Kidney (tissue), 14 donors: ENCODE data around the gene PDLIM5. TPM values are rescaled to one million over a fixed set of nuclear protein-coding genes. Genes with fewer than 3 reads are reported as not detected.

Source experiments
- DNase-seq, 5 donors: peaks; one replicate each; pipeline ENCODE4 v3.0.0-alpha.2; 2013 to 2020
- FAIRE-seq: peaks from 2 replicates; lab custom pipeline; 2012; peaks lifted over from hg19 to GRCh38; lab: Jason Lieb, UNC
- H3K27ac ChIP-seq, 2 donors: one replicate each; pipeline ENCODE4 v1.7.0; 2013; ENCODE audit warnings: low read depth in 2 of 2, low read length in 2 of 2, inconsistent platforms in 1 of 2
- H3K27me3 ChIP-seq: one replicate; pipeline ENCODE4 v1.7.1; 2013; ENCODE audit warnings: low read length, inconsistent platforms; ENCODE audit not compliant: control insufficient read depth, insufficient read depth
- H3K36me3 ChIP-seq, 3 donors: one replicate each; pipeline versions ENCODE4 v1.7.0 to v1.7.1; 2013; ENCODE audit warnings: low read length in 3 of 3, control low read depth in 1 of 3, inconsistent platforms in 1 of 3; ENCODE audit not compliant: insufficient read depth in 3 of 3, control insufficient read depth in 2 of 3
- H3K4me1 ChIP-seq, 3 donors: one replicate each; pipeline versions ENCODE4 v1.7.0 to v1.7.1; 2013; ENCODE audit warnings: low read length in 3 of 3, inconsistent platforms in 1 of 3, low read depth in 1 of 3; ENCODE audit not compliant: control insufficient read depth in 2 of 3, insufficient read depth in 2 of 3
- H3K4me3 ChIP-seq, 3 donors: one replicate each; pipeline versions ENCODE4 v1.7.0 to v1.8.1; 2013; ENCODE audit warnings: low read length in 3 of 3, control low read depth in 1 of 3, inconsistent platforms in 1 of 3
- H3K9ac ChIP-seq, 3 donors: one replicate each; pipeline versions ENCODE4 v1.7.0 to v1.7.1; 2013; ENCODE audit warnings: low read length in 3 of 3, control low read depth in 1 of 3, inconsistent platforms in 1 of 3
- H3K9me3 ChIP-seq, 3 donors: one replicate each; pipeline versions ENCODE4 v1.7.0 to v1.7.1; 2013; ENCODE audit warnings: low read length in 3 of 3, control low read depth in 1 of 3, inconsistent platforms in 1 of 3; ENCODE audit not compliant: control insufficient read depth in 2 of 3, insufficient read depth in 1 of 3
- intact Hi-C: fragments of 100-400 bp; cut with DNase I; formaldehyde crosslinking; loops from one replicate; pipeline ENCODE4 v1.11.1; 2022
- polyA plus RNA-seq: library from polyadenylated mRNA; stranded (reverse); fragments of 350-450 nt; fragmentation: Illumina TruSeq; extraction: RNeasy Lipid Tissue Mini Kit (QIAGEN cat#74804); gene quantifications from one replicate; pipeline ENCODE4 v1.2.3, GENCODE V29; 2014; ENCODE audit warnings: low read depth, low replicate concordance; ENCODE audit not compliant: insufficient read depth
- total RNA-seq: library from RNA; stranded (reverse); fragmentation: NEBNext Ultra II Directional; extraction: Animal tissue kit (Norgen Biotek cat#: 25700); gene quantifications from one replicate; pipeline ENCODE4 v1.2.1, GENCODE V29; 2021
- TF ChIP-seq, protein P1 (sequence below): IDR thresholded peaks from 3 replicates; pipeline ENCODE4 v1.5.1; 2012; ENCODE audit warnings: mild to moderate bottlenecking, moderate library complexity, borderline replicate concordance; ENCODE audit not compliant: insufficient read depth; ENCODE audit errors: extremely low read depth
- donor health status: control.
- donor health status: control.
- donor health status: control.
- donor health status: control.
- donor health status: control.
- donor health status: DM: yes; HTN: yes; CAD: no.
- donor health status: Normal renal cell carcinoma (clear cell type).

The PDLIM5 gene
- total and polyA plus RNA-seq, 2 donors from 2014 or later: 24.3 to 167 TPM

DNA sequence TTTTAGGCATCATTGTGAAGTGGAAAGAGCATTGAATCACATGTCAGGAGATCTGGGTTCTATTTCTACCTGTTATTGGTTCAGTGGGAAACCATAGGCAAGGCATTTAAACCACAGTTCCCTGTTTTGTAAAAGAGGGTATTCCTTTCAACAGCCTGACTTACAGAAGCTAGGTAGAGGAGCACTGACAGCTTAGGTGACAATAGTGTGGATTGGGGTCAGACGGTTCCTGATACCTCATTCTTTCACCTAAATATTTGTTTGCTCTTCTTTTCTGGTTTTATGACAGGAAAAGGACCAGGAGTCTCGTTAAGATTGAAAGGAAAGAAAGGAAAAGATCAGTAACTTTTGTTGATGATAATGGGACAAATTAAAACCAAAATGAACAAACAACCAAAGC lies 15.9 kb upstream of the PDLIM5 start:
- no peak for DNase-seq
- FAIRE-seq: no peak
- H3K27me3 ChIP-seq: no peaks in the 10 kb centered on the region

DNA sequence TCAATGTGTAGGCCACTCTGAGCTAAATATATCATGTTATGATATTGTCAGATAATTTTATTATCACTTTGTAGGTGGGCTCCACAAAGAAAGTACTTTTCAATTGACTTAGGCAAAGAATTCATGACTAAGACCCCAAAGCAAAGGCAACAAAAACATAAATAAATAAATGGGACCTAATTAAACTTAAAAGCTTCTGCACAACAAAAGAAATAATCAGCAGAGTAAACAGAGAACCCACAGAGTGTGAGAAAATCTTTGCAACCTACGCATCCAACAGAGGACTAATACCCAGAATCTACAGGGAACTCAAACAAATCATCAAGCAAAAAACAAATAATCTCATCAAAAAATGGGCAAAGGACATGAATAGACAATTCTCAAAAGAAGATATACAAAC lies 15.2 kb upstream of the PDLIM5 start:
- intact Hi-C loops: no loop called here
- Histone ChIP-seq H3K36me3 (no peaks in the 10 kb centered on the region), H3K27me3 (no peaks in the 10 kb centered on the region), H3K9ac (no peak overlapping the region), H3K4me1 (no peaks in the 10 kb centered on the region), H3K9me3 (no peaks in the 10 kb centered on the region), H3K4me3 (no peak overlapping the region), H3K27ac (no peak overlapping the region)
- no peak for FAIRE-seq
- DNase-seq: no peak
- TF ChIP-seq, protein P1, sequence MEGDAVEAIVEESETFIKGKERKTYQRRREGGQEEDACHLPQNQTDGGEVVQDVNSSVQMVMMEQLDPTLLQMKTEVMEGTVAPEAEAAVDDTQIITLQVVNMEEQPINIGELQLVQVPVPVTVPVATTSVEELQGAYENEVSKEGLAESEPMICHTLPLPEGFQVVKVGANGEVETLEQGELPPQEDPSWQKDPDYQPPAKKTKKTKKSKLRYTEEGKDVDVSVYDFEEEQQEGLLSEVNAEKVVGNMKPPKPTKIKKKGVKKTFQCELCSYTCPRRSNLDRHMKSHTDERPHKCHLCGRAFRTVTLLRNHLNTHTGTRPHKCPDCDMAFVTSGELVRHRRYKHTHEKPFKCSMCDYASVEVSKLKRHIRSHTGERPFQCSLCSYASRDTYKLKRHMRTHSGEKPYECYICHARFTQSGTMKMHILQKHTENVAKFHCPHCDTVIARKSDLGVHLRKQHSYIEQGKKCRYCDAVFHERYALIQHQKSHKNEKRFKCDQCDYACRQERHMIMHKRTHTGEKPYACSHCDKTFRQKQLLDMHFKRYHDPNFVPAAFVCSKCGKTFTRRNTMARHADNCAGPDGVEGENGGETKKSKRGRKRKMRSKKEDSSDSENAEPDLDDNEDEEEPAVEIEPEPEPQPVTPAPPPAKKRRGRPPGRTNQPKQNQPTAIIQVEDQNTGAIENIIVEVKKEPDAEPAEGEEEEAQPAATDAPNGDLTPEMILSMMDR: no peak

More for the DNA sequence above, 15.9 kb upstream of the PDLIM5 start:
- Histone ChIP-seq H3K27ac (no peak overlapping the region), H3K9me3 (no peaks in the 10 kb centered on the region), H3K4me1 (no peaks in the 10 kb centered on the region), H3K9ac (no peak overlapping the region), H3K36me3 (no peaks in the 10 kb centered on the region), H3K4me3 (no peak overlapping the region)
- intact Hi-C loops: no loop called here
- TF ChIP-seq, protein P1: no peak

DNA sequence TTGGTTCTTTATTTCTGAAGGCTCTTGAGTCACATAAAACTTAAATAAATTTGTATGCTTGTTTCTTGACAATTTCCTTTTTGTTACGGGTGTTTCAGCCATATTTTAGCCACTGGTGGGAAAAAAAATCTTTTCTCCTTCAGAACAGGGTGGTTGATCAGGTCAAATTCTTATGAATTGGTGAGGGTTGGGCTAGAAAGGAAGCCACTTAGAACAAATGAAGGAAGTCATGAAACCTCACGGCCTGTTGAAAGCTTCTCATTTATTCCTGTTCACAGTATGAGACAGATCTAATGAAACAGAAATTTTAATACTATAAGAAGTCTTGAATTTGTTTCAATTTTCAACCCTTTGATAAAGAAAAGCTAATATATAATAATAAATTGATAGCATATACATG lies 12.1 kb upstream of the PDLIM5 start:
- intact Hi-C loops: no loop called here
- Histone ChIP-seq H3K9ac (no peak overlapping the region), H3K27me3 (no peaks in the 10 kb centered on the region), H3K4me1 (no peaks in the 10 kb centered on the region), H3K4me3 (no peak overlapping the region), H3K27ac (no peak overlapping the region), H3K9me3 (no peaks in the 10 kb centered on the region), H3K36me3 (no peaks in the 10 kb centered on the region)
- FAIRE-seq: no peak
- no peak for DNase-seq
- TF ChIP-seq, protein P1: no peak

DNA sequence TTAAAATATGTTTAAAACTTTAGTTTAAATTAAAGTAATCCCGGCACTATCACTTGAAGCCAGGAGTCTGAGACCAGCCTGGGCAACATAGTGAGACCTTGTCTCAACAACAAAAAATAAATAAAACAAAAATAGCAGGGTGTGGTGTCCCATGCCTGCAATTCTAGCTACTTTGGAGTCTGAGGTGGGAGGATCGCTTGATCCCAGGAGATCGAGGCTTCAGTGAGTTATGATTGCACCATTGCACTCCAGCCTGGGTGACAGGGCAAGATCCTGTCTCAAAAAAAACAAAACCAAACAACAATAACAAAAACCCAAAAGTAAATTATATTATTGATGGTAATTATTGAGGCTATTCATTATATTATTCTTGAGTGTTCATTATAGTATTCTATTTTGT lies 9.9 kb upstream of the PDLIM5 start:
- H3K27me3 ChIP-seq: no peaks in the 10 kb centered on the region
- FAIRE-seq: peak; percentile 21
- no peaks in the 10 kb centered on the region for H3K9me3 ChIP-seq
- no peak overlapping the region for H3K9ac ChIP-seq
- H3K27ac ChIP-seq: no peak overlapping the region
- H3K36me3 ChIP-seq: no peaks in the 10 kb centered on the region
- TF ChIP-seq, protein P1: no peak
- DNase-seq: no peak
- no peak overlapping the region for H3K4me3 ChIP-seq
- H3K4me1 ChIP-seq: no peaks in the 10 kb centered on the region
- intact Hi-C loops: no loop called here
